GM18909 (cell line): Measurements from ENCODE around the gene RPN2.

Experiments
- ATAC-seq: cut with Tn5 transposase; IDR thresholded peaks from one replicate; pipeline ENCODE4 v1.9.1; 2021; ENCODE audit warnings: mild to moderate bottlenecking; ENCODE audit not compliant: unreplicated experiment, poor library complexity

RPN2 gene

DNA sequence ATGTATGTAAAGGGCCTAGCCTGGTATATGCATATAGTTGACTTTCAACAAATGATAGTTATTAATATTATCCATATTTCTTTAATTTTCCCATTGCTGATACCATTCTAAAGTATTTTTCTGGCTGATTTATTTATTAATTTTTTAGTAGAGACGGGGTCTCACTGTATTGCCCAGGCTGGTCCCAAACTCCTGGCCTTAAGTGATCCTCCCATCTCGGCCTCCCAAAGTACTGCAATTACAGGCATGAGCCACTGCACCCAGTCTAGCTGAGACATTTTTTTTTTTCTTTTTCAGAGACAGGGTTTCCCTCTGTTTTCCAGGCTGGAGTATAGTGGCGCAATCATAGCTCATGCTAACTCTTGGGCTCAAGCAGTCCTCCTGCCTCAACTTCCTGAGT lies 30.1 kb downstream of the RPN2 start:
- ATAC-seq: no peak

GRCh38 chr20:37209661-37210314 lies 30.7 kb downstream of the RPN2 start:
- no peak for ATAC-seq

DNA sequence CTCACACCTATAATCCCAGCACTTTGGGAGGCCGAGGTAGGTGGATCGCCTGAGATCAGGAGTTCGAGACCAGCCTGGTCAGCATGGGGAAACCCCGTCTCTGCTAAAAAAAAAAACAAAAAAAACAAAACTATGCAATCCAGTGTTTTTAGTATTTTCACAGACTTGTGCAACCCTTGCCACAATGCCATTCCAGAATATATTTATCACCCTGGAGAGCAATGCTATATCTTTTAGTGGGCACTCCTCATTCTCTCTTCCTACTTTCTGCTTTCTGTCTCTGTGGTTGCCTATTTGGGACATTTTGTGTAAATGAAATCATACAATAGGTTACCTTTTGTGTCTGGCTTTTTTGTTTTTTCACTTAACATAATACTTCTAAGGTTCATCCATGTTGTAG lies 39.3 kb downstream of the RPN2 start:
- no peak for ATAC-seq

DNA sequence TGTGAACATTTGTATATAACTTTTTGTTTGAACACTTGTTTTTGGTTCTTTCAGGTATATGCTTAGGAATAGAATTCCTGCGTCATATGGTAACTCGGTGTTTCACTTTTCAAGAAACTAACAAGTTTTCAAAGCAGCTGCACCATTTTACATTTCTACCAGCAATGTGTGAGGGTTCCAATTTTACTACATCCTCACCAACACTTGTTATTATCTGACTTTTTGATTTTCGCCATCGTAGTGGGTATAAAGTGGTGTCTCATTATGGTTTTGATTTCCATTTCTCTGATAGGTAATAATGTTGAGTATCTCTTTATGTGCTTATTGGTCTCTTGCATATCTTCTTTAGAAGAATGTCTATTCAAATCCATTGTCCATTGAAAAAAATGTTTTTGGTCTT lies 39.8 kb downstream of the RPN2 start:
- ATAC-seq: no peak

- ATAC-seq: no peak
These were observed 40.9 kb downstream of the RPN2 start for GRCh38 chr20:37219751-37220668.

DNA sequence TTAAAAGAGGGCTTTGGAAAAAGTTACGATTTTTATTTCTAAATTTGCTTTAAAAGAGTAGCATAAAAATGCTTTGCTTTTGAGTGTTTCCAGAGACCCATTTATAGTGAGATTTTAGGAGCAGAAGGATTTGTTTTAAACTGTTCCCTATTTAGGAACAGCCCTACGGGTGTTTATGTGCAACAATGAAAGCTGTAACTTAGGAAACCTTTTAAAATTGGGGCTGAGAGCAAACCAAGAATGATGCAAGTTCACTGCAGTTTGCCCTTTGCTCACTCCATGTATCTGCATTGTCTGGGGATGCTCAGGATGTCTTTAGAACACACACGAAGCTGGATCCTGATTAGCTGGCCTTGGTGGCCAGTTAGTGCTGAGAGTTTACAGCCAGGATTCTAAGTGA lies 41.6 kb downstream of the RPN2 start:
- no peak for ATAC-seq

GRCh38 chr20:37222086-37222485 lies 43.0 kb downstream of the RPN2 start:
- ATAC-seq: no peak

GRCh38 chr20:37223053-37223452 lies 43.9 kb downstream of the RPN2 start:
- no peak for ATAC-seq

- no peak for ATAC-seq
These were observed 46.0 kb downstream of the RPN2 start for GRCh38 chr20:37225146-37225545.

- ATAC-seq: no peak
These were observed 47.8 kb downstream of the RPN2 start for GRCh38 chr20:37226889-37227288.

DNA sequence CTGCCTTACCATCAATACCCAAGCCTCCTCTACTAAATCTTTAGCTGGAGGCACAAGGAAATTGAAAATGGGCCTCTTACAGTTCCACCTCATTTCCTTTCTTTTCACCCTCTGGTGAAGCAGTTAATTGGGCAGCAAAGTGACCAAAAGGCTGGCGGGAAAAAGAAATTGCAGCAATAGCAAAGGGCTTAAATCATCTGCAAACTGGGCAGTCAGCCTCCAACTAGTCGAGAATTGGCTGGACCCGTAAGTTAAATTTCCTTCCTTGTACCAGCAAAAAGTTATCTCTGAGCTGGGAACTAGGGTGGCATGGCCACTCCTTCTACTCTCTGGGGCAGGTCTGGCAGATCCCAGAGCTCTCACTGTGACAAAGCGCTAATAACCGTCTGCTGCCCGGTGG lies 49.0 kb downstream of the RPN2 start:
- no peak for ATAC-seq

DNA sequence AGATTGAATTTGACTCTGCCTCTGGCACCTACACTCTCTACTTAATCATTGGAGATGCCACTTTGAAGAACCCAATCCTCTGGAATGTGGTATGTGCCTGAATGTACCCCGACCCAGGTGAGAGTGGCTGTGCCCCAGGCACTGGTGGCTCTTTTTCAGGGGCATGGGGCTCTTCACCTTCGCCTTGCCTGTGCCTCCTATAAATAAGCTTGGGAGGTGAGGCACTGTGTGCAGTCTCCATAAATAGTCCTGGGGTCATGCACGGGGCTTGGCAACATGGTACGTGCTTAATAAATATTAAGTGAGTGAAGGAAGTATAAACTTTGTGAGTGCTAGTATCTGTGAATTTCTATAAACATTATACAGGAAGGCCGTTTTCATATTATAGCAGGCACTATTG lies 49.5 kb downstream of the RPN2 start:
- ATAC-seq: no peak

GRCh38 chr20:37229357-37229756 lies 50.2 kb downstream of the RPN2 start:
- no peak for ATAC-seq

DNA sequence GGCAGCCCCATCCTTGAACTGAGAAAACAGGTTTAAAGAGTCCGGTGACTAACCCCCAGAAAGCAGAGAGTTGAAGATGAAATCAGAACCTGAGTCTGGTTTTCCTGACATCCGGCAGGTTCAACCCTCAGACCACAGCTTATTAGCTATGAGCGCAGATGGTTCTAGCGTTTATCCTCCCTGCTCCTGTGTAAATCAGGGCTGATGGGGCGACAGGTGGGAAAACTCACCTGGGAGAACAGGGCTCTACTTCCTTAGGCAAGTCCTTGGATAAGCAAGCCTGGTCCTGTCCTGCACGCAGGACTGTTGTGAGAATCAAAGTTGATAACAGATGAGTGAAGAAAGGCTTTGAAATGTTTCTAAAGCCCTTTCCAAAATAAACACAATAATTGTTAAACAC lies 51.1 kb downstream of the RPN2 start:
- no peak for ATAC-seq

DNA sequence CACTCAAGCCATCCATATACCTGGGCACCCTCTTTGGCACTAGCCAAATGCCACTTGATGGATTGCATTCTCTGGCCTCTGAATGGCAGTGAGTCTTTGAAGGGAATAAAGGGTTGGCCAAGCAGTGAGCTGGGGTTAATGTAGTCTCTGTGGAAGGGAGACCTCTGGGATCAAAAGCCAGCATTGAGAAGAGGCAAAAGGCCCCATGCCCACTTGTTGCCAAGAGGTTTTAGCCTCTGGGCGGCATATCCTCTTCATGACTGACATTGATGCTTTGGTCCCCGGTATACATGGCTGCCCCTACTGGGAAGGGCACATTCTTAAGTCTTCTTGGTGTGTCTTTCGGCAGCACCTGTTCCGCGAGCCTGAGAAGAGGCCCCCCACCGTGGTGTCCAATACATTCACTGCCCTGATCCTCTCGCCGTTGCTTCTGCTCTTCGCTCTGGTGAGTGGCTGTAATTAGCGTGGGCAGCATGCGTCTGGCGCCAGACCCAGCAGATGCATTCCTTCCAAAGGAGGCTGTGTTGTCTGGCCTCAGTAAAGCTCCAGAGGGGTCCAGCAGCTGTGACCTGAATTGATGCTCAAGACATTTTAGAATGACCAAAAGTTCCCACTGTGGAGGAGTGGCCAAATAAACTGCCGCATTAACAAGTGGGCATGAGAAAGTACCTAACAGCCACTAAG lies 53.0 kb downstream of the RPN2 start:
- no peak for ATAC-seq

- ATAC-seq: no peak
These were observed 54.6 kb downstream of the RPN2 start for GRCh38 chr20:37233548-37234253.

- ATAC-seq: no peak
These were observed 55.1 kb downstream of the RPN2 start for GRCh38 chr20:37234254-37234581.

- no peak for ATAC-seq
These were observed 55.9 kb downstream of the RPN2 start for GRCh38 chr20:37235065-37235464.

DNA sequence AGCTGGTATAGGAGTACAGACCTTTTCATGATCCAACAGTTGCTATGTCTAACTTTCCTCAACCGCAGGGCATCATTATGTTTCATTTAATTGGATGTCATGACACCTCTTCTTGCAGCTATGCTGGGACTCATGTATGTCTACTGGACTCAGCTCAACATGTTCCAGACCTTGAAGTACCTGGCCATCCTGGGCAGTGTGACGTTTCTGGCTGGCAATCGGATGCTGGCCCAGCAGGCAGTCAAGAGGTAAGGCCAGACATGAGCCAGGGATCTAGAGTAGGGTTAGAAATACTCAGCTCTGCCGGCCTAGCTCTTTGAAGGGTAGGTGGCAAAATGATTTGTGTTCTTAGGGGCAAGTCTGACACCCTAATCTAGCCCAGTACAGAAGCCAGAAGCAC lies 57.3 kb downstream of the RPN2 start:
- ATAC-seq: no peak

- ATAC-seq: no peak
These were observed 58.5 kb downstream of the RPN2 start for GRCh38 chr20:37237656-37238055.

GRCh38 chr20:37238426-37238825 lies 59.3 kb downstream of the RPN2 start:
- no peak for ATAC-seq
